Bronchial epithelial cell (primary cell): ENCODE data around the gene BTG3. TPM values are rescaled to one million over a fixed set of nuclear protein-coding genes. Genes with fewer than 3 reads are reported as not detected.

ENCODE experiments used
- DNase-seq: peaks from one replicate; pipeline ENCODE4 v3.0.0-alpha.2; 2010; ENCODE audit warnings: low read depth
- FAIRE-seq: peaks from 2 replicates; lab custom pipeline; 2011; peaks lifted over from hg19 to GRCh38; lab: Jason Lieb, UNC
- H3K27me3 ChIP-seq: 2 replicates; pipeline ENCODE4 v1.5.1; 2011; ENCODE audit warnings: low read length; ENCODE audit not compliant: control insufficient read depth, insufficient read depth
- H3K36me3 ChIP-seq: 2 replicates; pipeline ENCODE4 v1.5.1; 2011; ENCODE audit warnings: low read length; ENCODE audit not compliant: control insufficient read depth, insufficient read depth
- H3K4me3 ChIP-seq: 2 replicates; pipeline ENCODE4 v1.5.1; 2011; ENCODE audit warnings: mild to moderate bottlenecking, low read depth, low read length, control low read depth
- total RNA-seq: library from RNA; depleted of rRNA; stranded (reverse); fragments of >200 nt; gene quantifications from 2 replicates; pipeline ENCODE4 v1.2.1, GENCODE V29; 2014
- TF ChIP-seq, protein P1 (sequence below): IDR thresholded peaks from 2 replicates; pipeline ENCODE4 v1.5.1; 2011; ENCODE audit warnings: mild to moderate bottlenecking, moderate library complexity, low read length, control low read depth, inconsistent platforms; ENCODE audit not compliant: insufficient read depth, severe bottlenecking

BTG3 gene
- total RNA-seq, 1 donor from 2014 or later, result 32.9 TPM

DNA sequence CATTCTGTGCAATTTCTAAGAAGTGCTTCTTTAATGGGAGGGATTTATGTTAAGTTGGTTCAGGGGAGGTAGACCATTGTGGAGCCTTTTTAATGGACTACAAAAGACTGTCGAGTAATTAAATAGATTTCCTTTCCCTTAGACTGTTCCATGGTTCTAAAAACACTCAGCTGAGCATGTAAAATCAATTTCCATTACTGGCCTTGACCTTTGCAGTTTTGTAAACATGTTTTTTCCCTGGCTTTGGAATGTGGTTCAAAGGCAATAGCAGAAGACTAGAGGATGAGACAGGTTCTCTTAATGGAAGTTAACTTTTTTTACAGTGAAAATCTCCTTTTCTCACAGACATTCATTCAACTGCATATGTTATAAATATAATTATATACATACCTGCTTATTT, 37.6 kb upstream of the BTG3 start:
- H3K36me3 ChIP-seq, result no peaks in the 10 kb centered on the region
- DNase-seq (no peak), FAIRE-seq (no peak)

DNA sequence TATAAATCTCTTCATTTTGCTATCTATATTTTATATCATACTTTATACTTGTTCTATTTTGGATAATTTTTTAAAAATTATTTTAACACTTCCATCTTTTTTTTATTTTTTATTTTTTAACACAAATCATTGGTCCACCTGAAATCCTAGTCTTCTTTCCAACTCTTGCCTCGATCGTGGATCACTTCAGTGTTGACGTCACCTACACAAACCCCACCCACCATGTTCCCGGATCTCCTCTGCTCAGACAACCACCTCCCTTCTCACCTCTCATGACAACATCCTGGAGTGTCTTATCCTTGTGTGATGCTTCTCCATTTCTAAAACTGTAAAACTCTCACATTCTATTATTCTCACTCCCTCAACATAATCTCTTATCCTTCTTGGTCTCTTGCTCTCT, 34.1 kb upstream of the BTG3 start:
- DNase-seq (no peak), FAIRE-seq (no peak)
- H3K4me3 ChIP-seq, result no peak overlapping the region
- no peaks in the 10 kb centered on the region for H3K27me3 ChIP-seq
- TF ChIP-seq, protein P1, sequence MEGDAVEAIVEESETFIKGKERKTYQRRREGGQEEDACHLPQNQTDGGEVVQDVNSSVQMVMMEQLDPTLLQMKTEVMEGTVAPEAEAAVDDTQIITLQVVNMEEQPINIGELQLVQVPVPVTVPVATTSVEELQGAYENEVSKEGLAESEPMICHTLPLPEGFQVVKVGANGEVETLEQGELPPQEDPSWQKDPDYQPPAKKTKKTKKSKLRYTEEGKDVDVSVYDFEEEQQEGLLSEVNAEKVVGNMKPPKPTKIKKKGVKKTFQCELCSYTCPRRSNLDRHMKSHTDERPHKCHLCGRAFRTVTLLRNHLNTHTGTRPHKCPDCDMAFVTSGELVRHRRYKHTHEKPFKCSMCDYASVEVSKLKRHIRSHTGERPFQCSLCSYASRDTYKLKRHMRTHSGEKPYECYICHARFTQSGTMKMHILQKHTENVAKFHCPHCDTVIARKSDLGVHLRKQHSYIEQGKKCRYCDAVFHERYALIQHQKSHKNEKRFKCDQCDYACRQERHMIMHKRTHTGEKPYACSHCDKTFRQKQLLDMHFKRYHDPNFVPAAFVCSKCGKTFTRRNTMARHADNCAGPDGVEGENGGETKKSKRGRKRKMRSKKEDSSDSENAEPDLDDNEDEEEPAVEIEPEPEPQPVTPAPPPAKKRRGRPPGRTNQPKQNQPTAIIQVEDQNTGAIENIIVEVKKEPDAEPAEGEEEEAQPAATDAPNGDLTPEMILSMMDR, result no peak
- H3K36me3 ChIP-seq, result no peaks in the 10 kb centered on the region

More for the DNA sequence above, 37.6 kb upstream of the BTG3 start:
- Histone ChIP-seq H3K4me3 (no peak overlapping the region), H3K27me3 (no peaks in the 10 kb centered on the region)
- TF ChIP-seq, protein P1, result no peak

DNA sequence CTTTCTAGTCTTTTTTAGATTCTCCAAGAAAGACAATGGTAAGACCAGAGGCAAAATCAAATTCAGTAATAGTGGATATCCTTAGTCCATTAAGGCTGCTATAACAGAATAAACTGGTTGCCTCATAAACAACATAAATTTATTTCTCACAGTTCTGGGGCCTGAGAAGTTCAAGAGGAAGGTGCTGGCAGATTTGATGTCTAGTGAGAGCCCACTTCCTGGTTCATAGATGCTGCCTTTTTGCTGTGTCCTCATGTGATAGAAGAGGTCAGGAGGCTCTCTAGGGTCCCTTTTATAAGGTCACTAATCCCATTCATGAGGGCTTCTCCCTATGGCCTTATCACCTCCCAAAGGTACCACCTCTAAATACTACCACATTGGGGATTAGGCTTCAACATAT, 31.5 kb upstream of the BTG3 start:
- TF ChIP-seq, protein P1, result no peak
- no peak for FAIRE-seq

DNA sequence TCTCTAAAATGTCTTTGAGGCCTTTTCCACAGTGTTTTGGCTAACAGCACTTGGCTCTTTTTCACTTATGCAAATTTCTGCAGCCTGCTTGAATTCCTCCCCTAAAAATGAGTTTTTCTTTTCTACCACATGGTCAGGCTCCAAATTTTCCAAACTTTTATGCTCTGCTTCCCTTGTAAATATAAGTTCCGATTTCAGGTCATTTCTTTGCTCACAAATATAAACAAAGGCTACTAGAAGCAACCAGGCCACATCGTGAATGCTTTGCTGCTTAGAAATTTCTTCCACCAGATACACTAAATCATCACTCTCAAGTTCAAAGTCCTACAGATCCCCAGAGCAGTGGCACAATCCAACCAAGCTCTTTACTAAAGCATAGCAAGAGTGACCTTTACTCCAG, 28.1 kb upstream of the BTG3 start:
- FAIRE-seq (no peak), DNase-seq (no peak)
- Histone ChIP-seq H3K36me3 (no peaks in the 10 kb centered on the region), H3K27me3 (no peaks in the 10 kb centered on the region), H3K4me3 (no peak overlapping the region)
- TF ChIP-seq, protein P1, result no peak

More for the DNA sequence above, 31.5 kb upstream of the BTG3 start:
- Histone ChIP-seq H3K27me3 (no peaks in the 10 kb centered on the region), H3K36me3 (no peaks in the 10 kb centered on the region), H3K4me3 (no peak overlapping the region)
- DNase-seq, result no peak

DNA sequence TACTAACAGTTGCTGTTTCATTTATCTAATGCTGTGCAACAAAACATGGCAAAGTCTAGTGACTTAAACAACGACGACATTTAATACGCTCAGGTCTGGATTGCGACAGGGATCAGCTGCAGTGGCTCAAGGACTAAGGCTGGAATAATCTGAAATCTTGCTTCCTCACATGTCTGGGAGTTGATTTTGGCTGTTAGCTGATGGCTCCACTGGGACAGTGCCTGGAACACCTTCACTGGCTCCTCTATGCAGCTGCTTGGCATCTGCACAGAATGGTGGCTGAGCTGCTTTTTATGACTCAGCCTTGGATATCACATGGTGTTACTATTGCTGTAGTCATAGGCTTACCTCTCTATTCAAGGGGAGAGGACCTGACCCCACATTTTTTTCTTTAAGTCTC, 24.0 kb upstream of the BTG3 start:
- TF ChIP-seq, protein P1, result no peak
- no peak for DNase-seq
- H3K36me3 ChIP-seq, result no peaks in the 10 kb centered on the region
- H3K27me3 ChIP-seq, result no peaks in the 10 kb centered on the region
- no peak overlapping the region for H3K4me3 ChIP-seq
- peak; percentile 86 for FAIRE-seq

DNA sequence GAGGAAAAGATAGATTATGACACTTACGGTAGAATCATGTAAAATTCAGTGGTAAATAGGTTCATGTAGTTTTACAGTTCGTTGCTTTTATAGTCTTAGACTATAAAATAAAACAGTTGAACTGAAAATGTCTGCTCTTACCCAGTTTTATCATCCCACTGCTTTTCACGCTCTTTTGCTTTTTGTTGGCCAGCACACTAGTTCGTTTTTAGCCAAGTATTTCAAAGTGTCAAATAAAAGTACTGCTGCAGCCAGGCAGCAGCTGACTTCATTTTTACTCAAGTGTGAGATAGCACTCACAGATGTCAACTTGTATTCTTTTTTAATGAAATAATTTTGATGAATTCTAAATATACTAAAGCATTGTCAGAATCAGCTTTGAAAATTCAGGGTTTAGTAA, 18.5 kb upstream of the BTG3 start:
- FAIRE-seq, result no peak

More for the DNA sequence above, 18.5 kb upstream of the BTG3 start:
- Histone ChIP-seq H3K4me3 (no peak overlapping the region), H3K27me3 (no peaks in the 10 kb centered on the region), H3K36me3 (no peaks in the 10 kb centered on the region)
- TF ChIP-seq, protein P1, result no peak
- DNase-seq, result no peak
